A549 treated with AZD9567 at 1 μM for 4 hours (cell line): Measurements from ENCODE around the gene DDX21. TPM values are rescaled to one million over a fixed set of nuclear protein-coding genes. Genes with fewer than 3 reads are reported as not detected.

Experiments
- total RNA-seq: library from RNA; stranded (reverse); fragments of 200-300 nt; extraction: Qiagen RNA extraction; gene quantifications from 5 replicates; pipeline ENCODE4 v1.2.3, GENCODE V29; 2022; ENCODE audit not compliant: insufficient read depth

DDX21 gene
- total RNA-seq = 120 to 164 TPM (median 134 TPM) in 5 replicates

DNA sequence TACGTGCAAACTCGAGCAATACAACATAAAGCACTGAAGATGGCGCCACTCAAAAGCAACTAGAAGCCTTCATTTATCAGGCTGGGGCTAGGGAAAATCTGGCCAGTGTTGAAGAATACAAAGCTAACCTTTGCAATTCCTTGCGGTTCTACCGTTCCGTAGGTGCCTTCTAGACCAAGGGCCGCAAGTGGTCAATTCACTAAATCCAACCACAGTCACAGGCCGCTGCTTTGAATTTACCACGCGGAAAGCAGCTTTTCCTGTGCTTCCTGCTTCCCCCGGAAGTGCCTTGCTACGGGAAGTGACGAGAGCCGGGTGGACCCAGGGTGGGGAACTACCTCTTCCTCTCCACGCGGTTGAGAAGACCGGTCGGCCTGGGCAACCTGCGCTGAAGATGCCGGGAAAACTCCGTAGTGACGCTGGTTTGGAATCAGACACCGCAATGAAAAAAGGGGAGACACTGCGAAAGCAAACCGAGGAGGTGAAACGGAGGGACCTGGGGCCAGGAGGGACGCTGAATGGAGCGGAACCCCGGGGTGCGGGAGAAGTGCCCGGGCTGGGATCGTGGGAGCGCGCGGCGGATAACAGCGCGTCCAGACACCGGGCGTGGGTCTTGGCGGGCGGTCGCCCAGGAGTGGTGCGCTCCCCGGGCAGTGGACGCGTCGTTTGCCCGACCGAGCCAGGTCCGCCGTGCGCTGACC, at the start of gene DDX21:
DDX21 (plus strand) TSS at position 339 of the 701 bp plus-strand sequence; CDS start at position 395, 56 bp downstream.

DNA sequence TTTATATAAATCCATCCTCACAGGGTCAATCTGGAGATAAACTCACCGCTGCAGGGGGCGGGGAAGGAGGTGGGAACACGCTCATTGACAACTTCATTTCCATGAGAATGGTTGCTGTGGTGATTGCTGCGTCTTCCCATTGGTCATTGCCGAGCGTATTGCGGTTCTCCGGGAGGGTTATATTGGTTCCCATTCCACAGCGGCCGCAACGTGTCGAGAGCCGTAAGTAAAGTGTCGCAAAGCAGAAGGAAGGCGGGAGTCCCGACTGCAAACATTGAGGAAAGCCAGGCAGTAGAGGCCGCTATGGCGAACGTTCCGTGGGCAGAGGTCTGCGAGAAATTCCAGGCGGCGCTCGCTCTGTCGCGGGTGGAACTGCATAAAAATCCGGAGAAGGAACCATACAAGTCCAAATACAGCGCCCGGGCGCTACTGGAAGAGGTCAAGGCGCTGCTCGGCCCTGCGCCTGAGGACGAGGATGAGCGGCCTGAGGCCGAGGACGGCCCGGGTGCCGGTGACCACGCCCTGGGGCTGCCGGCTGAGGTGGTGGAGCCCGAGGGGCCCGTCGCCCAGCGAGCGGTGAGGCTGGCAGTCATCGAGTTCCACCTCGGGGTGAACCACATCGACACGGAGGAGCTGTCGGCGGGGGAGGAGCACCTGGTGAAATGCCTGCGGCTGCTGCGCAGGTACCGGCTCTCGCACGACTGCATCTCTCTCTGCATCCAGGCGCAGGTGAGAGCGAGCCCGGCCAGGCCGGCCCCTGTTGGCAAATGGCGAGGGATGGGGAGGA, 32.8 kb downstream of the DDX21 start, which contains the start of gene KIFBP:
KIFBP (plus strand) TSS at position 274 of the 787 bp plus-strand sequence; CDS start at position 304, 30 bp downstream.

Other genes with a start within 250 kb of the DDX21 start
- 60.0 to 66.4 TPM (median 63.3 TPM) in 5 replicates for gene CCAR1, start 234.9 kb upstream of the DDX21 start, total RNA-seq
- gene STOX1, start 128.6 kb upstream of the DDX21 start, total RNA-seq = 0.73 to 1.7 TPM (median 0.89 TPM) in 5 replicates
- 34.7 to 46.2 TPM (median 36.8 TPM) in 5 replicates for gene DDX50, start 54.9 kb upstream of the DDX21 start, total RNA-seq
- 38.3 to 63.2 TPM (median 45.9 TPM) in 5 replicates for gene KIFBP, start 32.6 kb downstream of the DDX21 start, total RNA-seq
- 72.7 to 133 TPM (median 79.4 TPM) in 5 replicates for gene SRGN, start 131.9 kb downstream of the DDX21 start, total RNA-seq
- gene VPS26A, start 168.0 kb downstream of the DDX21 start, total RNA-seq = 49.1 to 89.2 TPM (median 51.6 TPM) in 5 replicates
- 33.0 to 46.0 TPM (median 33.7 TPM) in 5 replicates for gene SUPV3L1, start 224.1 kb downstream of the DDX21 start, total RNA-seq